Tibial nerve (tissue), 4 donors: ENCODE data around the gene DLGAP1.

Source experiments
- CTCF ChIP-seq, 5 experiments: fragments of 200-600 bp in 3 of 5; fragments of 450-650 bp in 2 of 5; sonication (generic) in 3 of 5; IDR thresholded peaks; one replicate each; pipeline ENCODE4 v1.5.1; 2016 to 2019; ENCODE audit warnings: antibody characterized with exemption in 5 of 5, mild to moderate bottlenecking in 3 of 5, moderate library complexity in 2 of 5
- EP300 ChIP-seq, 2 donors: sonication (generic); formaldehyde crosslinking; IDR thresholded peaks; one replicate each; pipeline ENCODE4 v1.6.1; 2017; ENCODE audit warnings: antibody characterized with exemption in 2 of 2, mild to moderate bottlenecking in 1 of 2
- POLR2A ChIP-seq, 2 donors: fragments of 450-650 bp; IDR thresholded peaks; one replicate each; pipeline ENCODE4 v1.6.1; 2017; ENCODE audit warnings: antibody characterized with exemption in 2 of 2, mild to moderate bottlenecking in 2 of 2, moderate library complexity in 2 of 2

GRCh38 chr18:3815991-3816390 lies 639.1 kb downstream of the DLGAP1 start:
- TF ChIP-seq CTCF (IDR thresholded peaks at IDR 0.05) (no peak), POLR2A (IDR thresholded peaks at IDR 0.05) (no peak), EP300 (IDR thresholded peaks at IDR 0.05) (no peak)
